BJ (cell line): Measurements from ENCODE around the gene DEDD. TPM values are rescaled to one million over a fixed set of nuclear protein-coding genes. Genes with fewer than 3 reads are reported as not detected.

Source experiments
- CTCF ChIA-PET: fragments of 350-600 bp; formaldehyde crosslinking; extraction: SDS; loops from one replicate; lab custom pipeline; 2021; ENCODE audit warnings: antibody characterized with exemption, inconsistent platforms; lab: Yijun Ruan, JAX
- POLR2A ChIA-PET: fragments of 300-600 bp; sonication (Branson Sonifier 250); formaldehyde crosslinking; extraction: SDS; loops from one replicate; lab custom pipeline; 2021; ENCODE audit warnings: antibody characterized with exemption; lab: Charles Lee
- DNase-seq: peaks from one replicate; pipeline ENCODE4 v3.0.0-alpha.2; 2011; ENCODE audit warnings: low read depth
- H3K27me3 ChIP-seq: 2 replicates; pipeline ENCODE4 v1.6.0; 2011; ENCODE audit warnings: low read length; ENCODE audit not compliant: control insufficient read depth, insufficient read depth
- H3K36me3 ChIP-seq: 2 replicates; pipeline ENCODE4 v1.5.1; 2011; ENCODE audit warnings: low read length; ENCODE audit not compliant: control insufficient read depth, insufficient read depth
- H3K4me3 ChIP-seq: 2 replicates; pipeline ENCODE4 v1.5.1; 2011; ENCODE audit warnings: low read depth, mild to moderate bottlenecking, control low read depth, low read length
- CTCF ChIP-seq: IDR thresholded peaks from 2 replicates; pipeline ENCODE4 v1.5.1; 2011; ENCODE audit warnings: low read depth, mild to moderate bottlenecking, control low read depth, inconsistent platforms, low read length, moderate library complexity; ENCODE audit not compliant: insufficient read depth
- polyA plus RNA-seq: library from polyadenylated mRNA; depleted of rRNA; stranded (reverse); fragments of >200 nt; gene quantifications from 2 replicates; pipeline ENCODE4 v1.2.3, GENCODE V29; 2011

Gene DEDD
- polyA plus RNA-seq, 1 experiment: 74.0 TPM

GRCh38 chr1:161114556-161114955 lies 17.9 kb downstream of the DEDD start:
- ChIA-PET POLR2A (no interaction called here), CTCF (interaction anchor here (2.0 kb wide), 1 partner anchor 17 kb away, joined by 7 read pairs; no protein-coding TSS in a partner anchor)
- Histone ChIP-seq H3K4me3 (no peak overlapping the region), H3K27me3 (no peaks in the 10 kb centered on the region), H3K36me3 (no peaks in the 10 kb centered on the region)
- DNase-seq: no peak
- no peak for TF ChIP-seq CTCF

- no peak for TF ChIP-seq CTCF
- H3K27me3 ChIP-seq: no peaks in the 10 kb centered on the region
- DNase-seq: no peak
- CTCF ChIA-PET: interaction anchor here (2.0 kb wide), 1 partner anchor 16 kb away, joined by 7 read pairs; no protein-coding TSS in a partner anchor
- H3K36me3 ChIP-seq: no peaks in the 10 kb centered on the region
- H3K4me3 ChIP-seq: no peak overlapping the region
- POLR2A ChIA-PET: no interaction called here
Observed at GRCh38 chr1:161113915-161114314, 18.6 kb downstream of the DEDD start.

GRCh38 chr1:161111527-161111926 lies 20.9 kb downstream of the DEDD start:
- Histone ChIP-seq H3K36me3 (no peaks in the 10 kb centered on the region), H3K27me3 (no peaks in the 10 kb centered on the region), H3K4me3 (no peak overlapping the region)
- DNase-seq: no peak
- ChIA-PET CTCF (interaction anchor here (1.3 kb wide), 1 partner anchor 14 kb away, joined by 7 read pairs; no protein-coding TSS in a partner anchor), POLR2A (no interaction called here)
- no peak for TF ChIP-seq CTCF

- Histone ChIP-seq H3K27me3 (no peaks in the 10 kb centered on the region), H3K36me3 (no peaks in the 10 kb centered on the region), H3K4me3 (no peak overlapping the region)
- no peak for TF ChIP-seq CTCF
- CTCF ChIA-PET: no interaction called here
- POLR2A ChIA-PET: no interaction called here
- DNase-seq: no peak
Observed at GRCh38 chr1:161111117-161111516, 21.4 kb downstream of the DEDD start.

GRCh38 chr1:161106431-161106830 lies 26.0 kb downstream of the DEDD start:
- ChIA-PET CTCF (interaction anchor here (1.7 to 2.7 kb wide), 3 partner anchors 9 to 109 kb away, joined by 3 to 9 read pairs (median 8); partner anchors contain the start of gene KLHDC9), POLR2A (no interaction called here)
- Histone ChIP-seq H3K36me3 (peaks cover 5% of the 10 kb centered on the region), H3K4me3 (no peak overlapping the region), H3K27me3 (no peaks in the 10 kb centered on the region)
- TF ChIP-seq CTCF: no peak
- DNase-seq: no peak
